ENCODE measurements around the gene TMEM181.

- no peak for TF ChIP-seq CTCF (IDR thresholded peaks at IDR 0.05)
- no peak for TF ChIP-seq POLR2A (IDR thresholded peaks at IDR 0.05)
Observed at GRCh38 chr6:158512809-158513208, 47.1 kb upstream of the TMEM181 start.
